ENCODE measurements around the gene XPR1.

GRCh38 chr1:180918519-180918918 lies 286.7 kb downstream of the XPR1 start:
- TF ChIP-seq, protein P1, sequence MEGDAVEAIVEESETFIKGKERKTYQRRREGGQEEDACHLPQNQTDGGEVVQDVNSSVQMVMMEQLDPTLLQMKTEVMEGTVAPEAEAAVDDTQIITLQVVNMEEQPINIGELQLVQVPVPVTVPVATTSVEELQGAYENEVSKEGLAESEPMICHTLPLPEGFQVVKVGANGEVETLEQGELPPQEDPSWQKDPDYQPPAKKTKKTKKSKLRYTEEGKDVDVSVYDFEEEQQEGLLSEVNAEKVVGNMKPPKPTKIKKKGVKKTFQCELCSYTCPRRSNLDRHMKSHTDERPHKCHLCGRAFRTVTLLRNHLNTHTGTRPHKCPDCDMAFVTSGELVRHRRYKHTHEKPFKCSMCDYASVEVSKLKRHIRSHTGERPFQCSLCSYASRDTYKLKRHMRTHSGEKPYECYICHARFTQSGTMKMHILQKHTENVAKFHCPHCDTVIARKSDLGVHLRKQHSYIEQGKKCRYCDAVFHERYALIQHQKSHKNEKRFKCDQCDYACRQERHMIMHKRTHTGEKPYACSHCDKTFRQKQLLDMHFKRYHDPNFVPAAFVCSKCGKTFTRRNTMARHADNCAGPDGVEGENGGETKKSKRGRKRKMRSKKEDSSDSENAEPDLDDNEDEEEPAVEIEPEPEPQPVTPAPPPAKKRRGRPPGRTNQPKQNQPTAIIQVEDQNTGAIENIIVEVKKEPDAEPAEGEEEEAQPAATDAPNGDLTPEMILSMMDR (IDR thresholded peaks at IDR 0.05; ENCODE audit: insufficient read depth, low read length, poor library complexity, severe bottlenecking) = no peak
- no peak for TF ChIP-seq EZH2phosphoT487 (conservative IDR thresholded peaks at IDR 0.05; ENCODE audit: low read length)
